Measurements from ENCODE around the gene ERF. TPM values are rescaled to one million over a fixed set of nuclear protein-coding genes. Genes with fewer than 3 reads are reported as not detected.

Gene ERF
- total and polyA plus RNA-seq, 2 of the 4 experiments (the other 2 are of a cell fraction) = 5.2 to 32.4 TPM

- dilution Hi-C loops (cut with HindIII; ENCODE audit: low sequenced_read_pairs, unreplicated experiment) (no loop called here), in situ Hi-C loops (cut with MboI; ENCODE audit: low sequenced_read_pairs) (no loop called here), intact Hi-C loops (cut with micrococcal nuclease) (no loop called here)
- no peaks in the 10 kb centered on the region for H3K4me1 ChIP-seq (ENCODE audit: control insufficient read depth, insufficient read depth, low read length)
- no peak overlapping the region for H3K23ac ChIP-seq (ENCODE audit: low read depth, low read length)
- no peak overlapping the region for H4K8ac ChIP-seq (ENCODE audit: low read depth in 2 of 2, low read length in 2 of 2)
- no peak overlapping the region for H2BK15ac ChIP-seq (ENCODE audit: low read depth, low read length)
- peaks cover 72% of the 10 kb centered on the region for H3K36me3 ChIP-seq (ENCODE audit: control insufficient read depth, insufficient read depth, low read length)
- ATAC-seq (ENCODE audit: low read depth) = no peak
- no peak overlapping the region for H2BK5ac ChIP-seq (ENCODE audit: low read depth, low read length, poor library complexity, severe bottlenecking)
- H3K4me2 ChIP-seq (ENCODE audit: low read depth, low read length) = no peak overlapping the region
- ChIA-PET POLR2A (ENCODE audit: unreplicated experiment) (no interaction called here), CTCF (interaction anchor here (0.8 kb wide), 1 partner anchor 9 kb away, joined by 3 read pairs; the partner anchor contains the start of gene GSK3A)
- H2BK120ac ChIP-seq (ENCODE audit: low read depth, low read length) = no peak overlapping the region
- no peak overlapping the region for H2AFZ ChIP-seq (replicated peaks; ENCODE audit: low read length, poor library complexity)
- H3K56ac ChIP-seq (ENCODE audit: extremely low read depth, insufficient read depth, low read length) = no peak overlapping the region
- H4K5ac ChIP-seq (ENCODE audit: low read depth, low read length) = no peak overlapping the region
- no peaks in the 10 kb centered on the region for H3K27me3 ChIP-seq (ENCODE audit: control insufficient read depth, insufficient read depth, low read length)
- H2BK20ac ChIP-seq (ENCODE audit: low read depth, low read length) = no peak overlapping the region
- no peak overlapping the region for H3K18ac ChIP-seq (ENCODE audit: low read depth, low read length)
- 80% methylated on average over 1 of the region's 7 CpGs; no CpG with 5 or more reads in 1 of the 2 experiments for whole genome bisulfite sequencing, 2 experiments (ENCODE audit: extremely low coverage in 2 of 2, insufficient read length in 1 of 2)
- no peak for DNase-seq
- no peaks in the 10 kb centered on the region for H3K9me3 ChIP-seq (ENCODE audit: control insufficient read depth, insufficient read depth, low read length)
- no peak overlapping the region for H2AK9ac ChIP-seq (replicated peaks; ENCODE audit: low read depth, low read length, poor library complexity)
- H3K79me1 ChIP-seq (ENCODE audit: low read depth in 1 of 2, low read length in 2 of 2) = peaks cover 30 to 79% of the 10 kb centered on the region in 2 experiments; a peak in 3 of 4 replicates
- no peak overlapping the region for H4K91ac ChIP-seq (ENCODE audit: insufficient read depth, low read depth, low read length)
- no peak overlapping the region for H3K9ac ChIP-seq (ENCODE audit: low read depth, low read length)
- H3K27ac ChIP-seq (ENCODE audit: insufficient read depth, low read length) = no peak overlapping the region
- H2AK5ac ChIP-seq (ENCODE audit: low read depth, low read length) = no peak overlapping the region
- H3K14ac ChIP-seq (replicated peaks; ENCODE audit: low read depth, low read length) = no peak overlapping the region
- TF ChIP-seq RCOR1 (IDR thresholded peaks at IDR 0.05; ENCODE audit: insufficient replicate concordance, low read length) = no peak
- no peak for TF ChIP-seq POLR2A (IDR thresholded peaks at IDR 0.05; ENCODE audit: low read depth, low read length)
- TF ChIP-seq RAD21 (IDR thresholded peaks at IDR 0.05; ENCODE audit: low read length) = no peak
- no peak for TF ChIP-seq CEBPB (IDR thresholded peaks at IDR 0.05; ENCODE audit: low read depth, low read length)
- no peak for TF ChIP-seq CTCF (conservative IDR thresholded peaks at IDR 0.05; ENCODE audit: low read depth, low read length)
- no peak for TF ChIP-seq MAFK (IDR thresholded peaks at IDR 0.05; ENCODE audit: low read depth, low read length)
- TF ChIP-seq FOS (IDR thresholded peaks at IDR 0.05; ENCODE audit: low read depth, low read length) = no peak
- TF ChIP-seq USF2 (IDR thresholded peaks at IDR 0.05; ENCODE audit: low read depth, low read length) = no peak
- no peak for TF ChIP-seq MAZ (IDR thresholded peaks at IDR 0.05; ENCODE audit: borderline replicate concordance, low read depth, low read length)
- no peak for TF ChIP-seq CHD1 (IDR thresholded peaks at IDR 0.05; ENCODE audit: low read depth, low read length)
- TF ChIP-seq NFE2L2 (IDR thresholded peaks at IDR 0.05; ENCODE audit: low read depth, low read length) = no peak
- TF ChIP-seq SMC3 (IDR thresholded peaks at IDR 0.05; ENCODE audit: low read depth, low read length) = no peak
- TF ChIP-seq MXI1 (IDR thresholded peaks at IDR 0.05; ENCODE audit: borderline replicate concordance, low read depth, low read length) = no peak
- H3K4ac ChIP-seq (ENCODE audit: low read depth, low read length) = no peak overlapping the region
- peaks cover 6% of the 10 kb centered on the region; the same call in 1 of the 2 replicates for H3K9me1 ChIP-seq (ENCODE audit: insufficient read depth, low read length)
- H4K20me1 ChIP-seq (ENCODE audit: insufficient read depth, low read length) = peaks cover 74% of the 10 kb centered on the region
- no peak overlapping the region for H3K4me3 ChIP-seq (ENCODE audit: insufficient read depth, low read depth, low read length)
- BruUV-seq (replicated peaks) = no TSS peak
Measured at GRCh38 chr19:42233106-42233505, 21.8 kb downstream of the ERF start.
